GM21529 (cell line): ENCODE data around the gene ITGB5.
A peak's percentile ranks its signal among the peaks of the same experiment; 100 is the strongest.

Source experiments
- ATAC-seq: cut with Tn5 transposase; IDR thresholded peaks from one replicate; pipeline ENCODE4 v1.9.1; 2021; ENCODE audit not compliant: unreplicated experiment

Gene ITGB5

GRCh38 chr3:124774327-124774718 is 112.8 kb downstream of the ITGB5 start:
- ATAC-seq: no peak

- no peak for ATAC-seq
Measured at GRCh38 chr3:124773351-124774326, 113.5 kb downstream of the ITGB5 start.

GRCh38 chr3:124772081-124772831 is 114.9 kb downstream of the ITGB5 start:
- no peak for ATAC-seq

- no peak for ATAC-seq
Measured at GRCh38 chr3:124771083-124771445, 116.1 kb downstream of the ITGB5 start.

GRCh38 chr3:124770336-124771082 is 116.7 kb downstream of the ITGB5 start:
- ATAC-seq: no peak

GRCh38 chr3:124769462-124769861 is 117.7 kb downstream of the ITGB5 start:
- no peak for ATAC-seq

GRCh38 chr3:124768812-124769211 is 118.4 kb downstream of the ITGB5 start:
- ATAC-seq: peak; percentile 65

- no peak for ATAC-seq
Measured at GRCh38 chr3:124767691-124768090, 119.5 kb downstream of the ITGB5 start.

- no peak for ATAC-seq
Measured at GRCh38 chr3:124767264-124767663, 119.9 kb downstream of the ITGB5 start.

- no peak for ATAC-seq
Measured at GRCh38 chr3:124766113-124767095, 120.8 kb downstream of the ITGB5 start.

GRCh38 chr3:124765197-124765840 is 121.8 kb downstream of the ITGB5 start:
- ATAC-seq: no peak

- ATAC-seq: no peak
Measured at GRCh38 chr3:124764746-124765145, 122.4 kb downstream of the ITGB5 start.

GRCh38 chr3:124763644-124764358 is 123.4 kb downstream of the ITGB5 start:
- no peak for ATAC-seq

GRCh38 chr3:124763206-124763605 is 124.0 kb downstream of the ITGB5 start:
- no peak for ATAC-seq

GRCh38 chr3:124762661-124763011 is 124.5 kb downstream of the ITGB5 start:
- ATAC-seq: no peak

GRCh38 chr3:124761935-124762660 is 125.1 kb downstream of the ITGB5 start:
- no peak for ATAC-seq

- ATAC-seq: peak; percentile 63
Measured at GRCh38 chr3:124761250-124761796, 125.8 kb downstream of the ITGB5 start.

- ATAC-seq: no peak
Measured at GRCh38 chr3:124760601-124761000, 126.6 kb downstream of the ITGB5 start.
